GM12891 (cell line): Measurements from ENCODE around the gene PTER.

Source experiments
- PAX5 ChIP-seq: IDR thresholded peaks from 2 replicates; pipeline ENCODE4 v1.6.1; 2011; ENCODE audit warnings: low read length, moderate library complexity, mild to moderate bottlenecking; ENCODE audit not compliant: insufficient read depth, severe bottlenecking
- POLR2A ChIP-seq: IDR thresholded peaks from 2 replicates; pipeline ENCODE4 v1.6.1; 2011; ENCODE audit warnings: low read depth, low read length, control low read depth
- POLR2AphosphoS5 ChIP-seq: IDR thresholded peaks from 2 replicates; pipeline ENCODE4 v1.6.1; 2011; ENCODE audit warnings: low read depth, low read length, control low read depth
- POU2F2 ChIP-seq: IDR thresholded peaks from 2 replicates; pipeline ENCODE4 v1.6.1; 2011; ENCODE audit warnings: low read depth, mild to moderate bottlenecking, control low read depth, low read length, moderate library complexity
- TAF1 ChIP-seq: IDR thresholded peaks from 2 replicates; pipeline ENCODE4 v1.6.1; 2011; ENCODE audit warnings: low read depth, low read length, control low read depth

DNA sequence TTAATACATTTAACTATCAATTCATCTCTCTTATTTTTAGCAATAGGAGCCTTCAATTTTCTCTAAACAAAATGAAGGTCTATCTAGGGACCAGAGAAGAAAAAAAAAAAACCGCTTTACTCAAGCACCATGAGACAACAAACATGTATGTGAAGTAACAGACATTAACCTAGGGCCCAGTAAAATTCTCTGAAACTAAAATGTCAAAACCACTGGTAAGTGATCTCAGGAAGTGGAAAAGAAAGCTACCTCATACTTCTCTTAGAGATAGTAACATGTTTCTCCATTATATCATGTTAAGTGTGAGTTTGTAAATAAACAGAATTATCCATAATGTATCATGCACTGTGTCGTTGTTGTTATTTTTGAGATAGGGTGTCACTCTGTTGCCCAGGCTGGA lies 35.4 kb upstream of the PTER start:
- TF ChIP-seq POLR2AphosphoS5, result no peak
- TF ChIP-seq POU2F2, result no peak
- no peak for TF ChIP-seq POLR2A
- no peak for TF ChIP-seq TAF1
- TF ChIP-seq PAX5, result no peak
